Measurements from ENCODE around the gene ZNF324B.

ZNF324B gene

DNA sequence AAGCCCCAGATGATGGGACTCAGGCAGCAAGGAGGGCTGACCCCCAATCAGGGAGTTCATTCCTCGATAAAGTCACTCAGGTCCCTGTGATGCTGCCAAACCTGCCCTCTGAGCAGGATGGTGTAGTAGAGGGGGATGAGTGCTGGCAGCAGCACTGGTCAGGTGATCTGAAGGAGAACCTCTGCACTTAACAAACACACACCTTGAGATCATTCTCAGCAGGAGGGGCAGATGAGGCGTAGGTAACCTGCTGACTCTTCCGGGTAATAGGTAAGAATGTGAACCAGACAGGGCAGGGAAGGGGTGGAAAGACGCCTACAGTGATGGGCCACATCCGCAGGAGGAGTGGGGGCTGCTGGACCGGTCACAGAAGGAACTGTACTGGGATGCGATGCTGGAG lies 27.9 kb downstream of the ZNF324B start:
- ATAC-seq (ENCODE audit: low read depth), result no peak
- Histone ChIP-seq H3K4me1 (ENCODE audit: insufficient read depth, poor library complexity, severe bottlenecking) (peaks cover 3% of the 10 kb centered on the region), H3K36me3 (ENCODE audit: low read depth) (no peaks in the 10 kb centered on the region), H3K27me3 (ENCODE audit: insufficient read depth, poor library complexity, severe bottlenecking) (no peaks in the 10 kb centered on the region), H3K27ac (ENCODE audit: poor library complexity, severe bottlenecking) (no peak overlapping the region), H3K9me3 (ENCODE audit: severe bottlenecking) (no peaks in the 10 kb centered on the region), H3K4me3 (ENCODE audit: severe bottlenecking) (no peak overlapping the region)
- no peak for TF ChIP-seq CTCF (IDR thresholded peaks at IDR 0.05; ENCODE audit: poor library complexity, severe bottlenecking)
- no peak for DNase-seq (ENCODE audit: low spot score)

DNA sequence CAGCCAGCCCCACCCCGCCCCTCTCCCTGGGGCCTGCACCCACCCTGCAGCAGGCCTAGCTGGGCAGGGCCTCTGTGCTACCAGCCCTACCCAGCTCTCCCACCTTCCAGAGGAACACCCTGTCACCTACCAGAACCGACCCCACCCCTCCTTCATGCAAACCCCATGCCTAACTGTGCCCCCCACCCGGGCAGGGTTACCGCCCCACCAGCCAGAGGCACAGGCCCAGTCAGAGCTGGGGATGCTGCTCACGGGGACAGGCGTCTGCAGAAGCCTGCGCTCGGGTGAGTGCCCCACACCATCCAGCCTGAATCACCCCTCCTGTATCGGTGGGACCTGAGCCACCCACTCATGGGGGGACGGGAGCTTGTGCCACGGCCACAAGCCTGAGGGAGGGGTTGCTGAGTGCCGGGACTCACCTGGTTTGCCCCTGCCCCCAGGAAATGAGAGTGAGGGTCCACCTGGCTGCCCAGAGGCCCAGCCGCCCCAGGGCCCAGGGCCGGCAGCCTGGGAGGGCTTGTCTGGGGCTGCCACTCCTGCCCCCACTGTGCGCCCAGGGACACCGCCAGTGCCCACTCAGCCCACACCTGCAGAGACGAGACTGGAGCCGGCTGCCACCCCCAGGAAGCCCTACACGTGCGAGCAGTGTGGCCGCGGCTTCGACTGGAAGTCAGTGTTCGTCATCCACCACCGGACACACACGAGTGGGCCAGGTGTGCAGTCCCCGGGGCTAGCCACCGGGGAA lies 28.5 kb downstream of the ZNF324B start:
- no peaks in the 10 kb centered on the region for H3K36me3 ChIP-seq (ENCODE audit: low read depth)
- H3K9me3 ChIP-seq (ENCODE audit: severe bottlenecking), result no peaks in the 10 kb centered on the region
- peaks cover 2% of the 10 kb centered on the region for H3K4me1 ChIP-seq (ENCODE audit: insufficient read depth, poor library complexity, severe bottlenecking)
- DNase-seq (ENCODE audit: low spot score), result no peak
- no peak for ATAC-seq (ENCODE audit: low read depth)
- no peak overlapping the region for H3K27ac ChIP-seq (ENCODE audit: poor library complexity, severe bottlenecking)
- no peak overlapping the region for H3K4me3 ChIP-seq (ENCODE audit: severe bottlenecking)
- no peaks in the 10 kb centered on the region for H3K27me3 ChIP-seq (ENCODE audit: insufficient read depth, poor library complexity, severe bottlenecking)
- TF ChIP-seq CTCF (IDR thresholded peaks at IDR 0.05; ENCODE audit: poor library complexity, severe bottlenecking), result no peak

- Histone ChIP-seq H3K9me3 (ENCODE audit: severe bottlenecking) (no peaks in the 10 kb centered on the region), H3K27me3 (ENCODE audit: insufficient read depth, poor library complexity, severe bottlenecking) (no peaks in the 10 kb centered on the region), H3K4me3 (ENCODE audit: severe bottlenecking) (no peak overlapping the region), H3K36me3 (ENCODE audit: low read depth) (no peaks in the 10 kb centered on the region), H3K4me1 (ENCODE audit: insufficient read depth, poor library complexity, severe bottlenecking) (no peaks in the 10 kb centered on the region), H3K27ac (ENCODE audit: poor library complexity, severe bottlenecking) (no peak overlapping the region)
- no peak for TF ChIP-seq CTCF (IDR thresholded peaks at IDR 0.05; ENCODE audit: poor library complexity, severe bottlenecking)
- DNase-seq (ENCODE audit: low spot score) (no peak), ATAC-seq (ENCODE audit: low read depth) (no peak)
These were observed 29.0 kb downstream of the ZNF324B start for GRCh38 chr19:58480481-58480830.

- no peak for ATAC-seq (ENCODE audit: low read depth)
- Histone ChIP-seq H3K4me1 (ENCODE audit: insufficient read depth, poor library complexity, severe bottlenecking) (no peaks in the 10 kb centered on the region), H3K36me3 (ENCODE audit: low read depth) (no peaks in the 10 kb centered on the region), H3K4me3 (ENCODE audit: severe bottlenecking) (no peak overlapping the region), H3K27me3 (ENCODE audit: insufficient read depth, poor library complexity, severe bottlenecking) (no peaks in the 10 kb centered on the region), H3K27ac (ENCODE audit: poor library complexity, severe bottlenecking) (no peak overlapping the region), H3K9me3 (ENCODE audit: severe bottlenecking) (no peaks in the 10 kb centered on the region)
- no peak for DNase-seq (ENCODE audit: low spot score)
- no peak for TF ChIP-seq CTCF (IDR thresholded peaks at IDR 0.05; ENCODE audit: poor library complexity, severe bottlenecking)
These were observed 29.4 kb downstream of the ZNF324B start for GRCh38 chr19:58480831-58481230.

DNA sequence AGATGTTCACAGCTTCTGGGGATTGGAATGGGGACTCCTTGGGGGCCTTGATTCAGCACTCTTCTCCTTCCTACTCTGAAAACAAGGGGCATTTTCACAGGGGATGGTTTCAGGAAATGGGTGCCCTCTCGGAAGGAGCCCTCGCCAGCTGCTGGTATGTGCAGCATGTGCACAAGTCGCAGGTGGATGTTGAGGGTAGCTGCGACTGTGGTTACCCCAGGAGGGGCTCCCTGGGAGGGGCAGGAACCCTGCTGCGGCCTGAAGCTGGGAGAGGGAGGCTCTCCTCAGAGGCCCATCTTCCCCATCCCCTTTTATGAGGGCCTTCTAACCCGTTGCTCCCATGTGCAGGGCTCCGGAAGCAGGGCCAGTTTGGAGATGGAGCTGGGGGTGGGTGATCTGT lies 30.9 kb downstream of the ZNF324B start:
- Histone ChIP-seq H3K4me3 (ENCODE audit: severe bottlenecking) (no peak overlapping the region), H3K27ac (ENCODE audit: poor library complexity, severe bottlenecking) (no peak overlapping the region), H3K27me3 (ENCODE audit: insufficient read depth, poor library complexity, severe bottlenecking) (no peaks in the 10 kb centered on the region), H3K36me3 (ENCODE audit: low read depth) (no peaks in the 10 kb centered on the region), H3K9me3 (ENCODE audit: severe bottlenecking) (no peaks in the 10 kb centered on the region), H3K4me1 (ENCODE audit: insufficient read depth, poor library complexity, severe bottlenecking) (no peaks in the 10 kb centered on the region)
- no peak for TF ChIP-seq CTCF (IDR thresholded peaks at IDR 0.05; ENCODE audit: poor library complexity, severe bottlenecking)
- ATAC-seq (ENCODE audit: low read depth), result no peak
- no peak for DNase-seq (ENCODE audit: low spot score)

All from RWPE2 (cell line).